Upper lobe of right lung (tissue), 1 donor: ENCODE results near the gene KRTAP9-7. TPM values are rescaled to one million over a fixed set of nuclear protein-coding genes. Genes with fewer than 3 reads are reported as not detected.
A peak's percentile ranks its signal among the peaks of the same experiment; 100 is the strongest.

ENCODE experiments used
- ATAC-seq: fragments of 200-7000 bp; cut with Tn5 transposase; one replicate; pipeline ENCODE4 v1.9.1; 2020; ENCODE audit warnings: mild to moderate bottlenecking, moderate library complexity
- DNase-seq: peaks from one replicate; pipeline ENCODE4 v3.0.0-alpha.2; 2020
- H3K27ac ChIP-seq: fragments of 200-600 bp; one replicate; pipeline ENCODE4 v1.8.0; 2022
- H3K27me3 ChIP-seq: fragments of 200-600 bp; one replicate; pipeline ENCODE4 v1.8.0; 2022; ENCODE audit warnings: mild to moderate bottlenecking
- H3K36me3 ChIP-seq: fragments of 200-600 bp; one replicate; pipeline ENCODE4 v1.8.0; 2022
- H3K4me1 ChIP-seq: fragments of 200-600 bp; one replicate; pipeline ENCODE4 v1.8.0; 2022
- H3K4me3 ChIP-seq: fragments of 200-600 bp; one replicate; pipeline ENCODE4 v1.8.0; 2022; ENCODE audit warnings: mild to moderate bottlenecking
- H3K9me3 ChIP-seq: fragments of 200-600 bp; one replicate; pipeline ENCODE4 v1.8.0; 2022
- intact Hi-C: fragments of 100-400 bp; cut with DNase I; formaldehyde crosslinking; loops from one replicate; pipeline ENCODE4 v1.11.0; 2022
- total RNA-seq: library from RNA; stranded (reverse); fragmentation: NEBNext Ultra II Directional; extraction: Animal tissue kit (Norgen Biotek cat#: 25700); gene quantifications from one replicate; pipeline ENCODE4 v1.2.1, GENCODE V29; 2021
- TF ChIP-seq, protein P1 (sequence below): fragments of 200-600 bp; IDR thresholded peaks from one replicate; pipeline ENCODE4 v1.8.0; 2022; ENCODE audit warnings: antibody characterized with exemption
- donor health status: DM: no; HTN: yes; CAD: no; lungs with severe emphysema.

KRTAP9-7 gene
- total RNA-seq, 1 donor from 2014 or later = not detected

DNA sequence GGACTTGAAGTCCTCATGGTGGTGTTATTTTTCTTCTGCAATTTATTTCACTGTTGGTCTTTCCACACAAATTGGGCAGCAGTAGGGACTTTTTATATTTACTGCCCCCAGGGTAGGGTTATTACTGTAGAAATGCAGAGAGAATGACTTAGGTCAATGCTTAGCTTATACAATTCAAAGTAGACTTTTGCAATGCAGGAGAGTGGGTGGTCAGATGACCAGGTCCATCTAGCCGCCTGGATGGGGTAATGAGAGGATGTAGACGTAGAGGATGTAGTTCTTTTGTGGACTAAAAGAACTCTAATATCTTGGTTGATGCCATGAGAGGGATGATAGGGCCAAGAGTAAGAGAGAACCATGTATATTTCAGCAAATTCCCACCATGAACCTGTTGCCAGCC lies 42.7 kb downstream of the KRTAP9-7 start:
- Histone ChIP-seq H3K27me3 (no peaks in the 10 kb centered on the region), H3K36me3 (no peaks in the 10 kb centered on the region), H3K27ac (no peak overlapping the region), H3K9me3 (no peaks in the 10 kb centered on the region), H3K4me1 (no peaks in the 10 kb centered on the region), H3K4me3 (no peak overlapping the region)
- ATAC-seq (no peak), DNase-seq (no peak)
- intact Hi-C loops = no loop called here
- TF ChIP-seq, protein P1, sequence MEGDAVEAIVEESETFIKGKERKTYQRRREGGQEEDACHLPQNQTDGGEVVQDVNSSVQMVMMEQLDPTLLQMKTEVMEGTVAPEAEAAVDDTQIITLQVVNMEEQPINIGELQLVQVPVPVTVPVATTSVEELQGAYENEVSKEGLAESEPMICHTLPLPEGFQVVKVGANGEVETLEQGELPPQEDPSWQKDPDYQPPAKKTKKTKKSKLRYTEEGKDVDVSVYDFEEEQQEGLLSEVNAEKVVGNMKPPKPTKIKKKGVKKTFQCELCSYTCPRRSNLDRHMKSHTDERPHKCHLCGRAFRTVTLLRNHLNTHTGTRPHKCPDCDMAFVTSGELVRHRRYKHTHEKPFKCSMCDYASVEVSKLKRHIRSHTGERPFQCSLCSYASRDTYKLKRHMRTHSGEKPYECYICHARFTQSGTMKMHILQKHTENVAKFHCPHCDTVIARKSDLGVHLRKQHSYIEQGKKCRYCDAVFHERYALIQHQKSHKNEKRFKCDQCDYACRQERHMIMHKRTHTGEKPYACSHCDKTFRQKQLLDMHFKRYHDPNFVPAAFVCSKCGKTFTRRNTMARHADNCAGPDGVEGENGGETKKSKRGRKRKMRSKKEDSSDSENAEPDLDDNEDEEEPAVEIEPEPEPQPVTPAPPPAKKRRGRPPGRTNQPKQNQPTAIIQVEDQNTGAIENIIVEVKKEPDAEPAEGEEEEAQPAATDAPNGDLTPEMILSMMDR = no peak

DNA sequence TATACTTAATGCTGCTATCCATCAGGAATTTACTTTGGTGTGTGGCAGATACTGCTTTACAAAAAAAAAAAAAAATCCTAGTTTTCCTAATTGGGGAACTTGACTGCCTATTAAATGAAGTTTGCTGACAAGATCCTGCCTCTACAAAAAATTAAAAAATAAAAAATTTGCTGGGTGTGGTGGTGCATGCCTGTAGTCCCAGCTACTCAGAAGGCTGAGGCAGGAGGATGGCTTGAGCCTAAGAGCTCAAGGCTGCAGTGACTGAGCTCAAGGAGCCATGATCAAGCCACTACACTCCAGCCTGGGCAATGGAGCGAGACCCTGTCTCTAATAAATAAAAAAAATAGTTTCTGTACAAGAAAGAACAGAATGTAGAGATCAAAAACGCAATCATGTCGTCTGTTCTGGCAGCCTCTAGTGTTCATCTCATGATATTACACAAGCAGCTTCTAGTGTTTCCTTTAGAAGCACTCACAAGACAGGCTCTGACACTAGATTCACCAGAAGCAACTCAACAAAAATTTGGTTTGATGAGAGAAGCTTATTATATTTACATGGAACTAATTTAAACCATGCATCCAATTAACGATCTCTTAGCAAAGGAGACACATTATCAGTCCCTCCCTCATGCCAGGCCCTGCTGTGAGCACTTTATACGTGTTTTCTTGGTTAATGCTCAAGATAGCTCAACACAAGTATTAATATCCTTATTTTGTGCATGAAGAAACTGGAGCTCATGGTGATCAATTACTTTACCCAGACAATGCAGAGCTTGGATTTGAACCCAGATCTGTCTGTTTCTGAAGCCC lies 46.8 kb downstream of the KRTAP9-7 start:
- intact Hi-C loops = no loop called here
- H3K4me3 ChIP-seq = no peak overlapping the region
- H3K9me3 ChIP-seq = no peaks in the 10 kb centered on the region
- TF ChIP-seq, protein P1 = peak; percentile 81
- no peak overlapping the region for H3K27ac ChIP-seq
- H3K4me1 ChIP-seq = no peaks in the 10 kb centered on the region
- DNase-seq = no peak
- ATAC-seq = peak; percentile 65
- H3K27me3 ChIP-seq = no peaks in the 10 kb centered on the region
- H3K36me3 ChIP-seq = no peaks in the 10 kb centered on the region

DNA sequence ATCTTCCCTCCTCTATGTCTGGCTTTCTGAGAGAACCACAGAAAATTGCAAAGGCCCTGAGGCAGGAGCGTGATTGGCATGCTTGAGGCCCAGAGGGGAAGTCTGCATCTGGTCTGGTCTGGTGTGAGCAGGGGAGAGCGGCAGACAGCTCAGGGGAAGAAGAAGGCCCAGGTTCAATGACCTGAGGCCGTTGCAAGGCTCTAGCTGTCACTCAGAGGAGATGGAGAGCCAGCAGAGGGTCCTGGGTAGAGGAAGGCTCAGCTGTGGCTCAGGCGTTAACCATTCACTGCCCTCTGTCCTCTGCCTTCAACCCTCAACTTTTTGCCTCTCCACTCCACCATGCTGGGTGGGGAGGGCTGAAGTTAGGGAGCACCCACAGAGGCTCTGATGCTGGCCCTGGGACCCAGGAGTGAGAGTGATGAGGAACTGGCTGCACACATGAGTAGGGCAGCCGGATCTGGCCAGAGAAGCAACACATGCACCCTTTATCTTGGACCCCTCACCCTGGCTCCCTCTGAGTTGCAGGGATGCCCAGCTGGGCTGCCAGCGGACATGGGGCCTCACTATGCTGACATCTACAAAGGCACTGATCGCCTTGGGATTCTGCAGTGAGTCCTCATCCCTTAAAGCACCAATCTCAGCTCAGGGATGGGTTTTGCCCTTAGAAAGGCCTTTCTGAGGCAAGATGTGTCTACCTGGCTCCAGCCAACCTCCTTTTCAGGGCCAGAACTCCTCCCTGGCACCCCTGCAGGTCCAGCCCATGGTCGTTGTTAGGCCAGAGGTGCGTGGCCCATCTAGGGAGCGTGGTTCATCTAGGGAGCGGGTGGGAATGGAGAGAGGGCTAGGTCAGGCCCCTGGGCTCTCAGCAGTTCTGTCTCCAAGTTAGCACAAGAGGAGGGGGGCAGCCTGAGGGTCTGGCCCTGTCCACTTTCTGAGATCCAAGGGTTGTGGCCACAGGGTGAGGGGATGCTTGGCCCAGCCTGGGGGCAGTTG lies 47.7 kb downstream of the KRTAP9-7 start:
- Histone ChIP-seq H3K27ac (no peak overlapping the region), H3K36me3 (no peaks in the 10 kb centered on the region), H3K27me3 (no peaks in the 10 kb centered on the region), H3K4me1 (no peaks in the 10 kb centered on the region), H3K4me3 (no peak overlapping the region), H3K9me3 (no peaks in the 10 kb centered on the region)
- ATAC-seq = no peak
- TF ChIP-seq, protein P1 = no peak
- intact Hi-C loops = no loop called here
- no peak for DNase-seq

DNA sequence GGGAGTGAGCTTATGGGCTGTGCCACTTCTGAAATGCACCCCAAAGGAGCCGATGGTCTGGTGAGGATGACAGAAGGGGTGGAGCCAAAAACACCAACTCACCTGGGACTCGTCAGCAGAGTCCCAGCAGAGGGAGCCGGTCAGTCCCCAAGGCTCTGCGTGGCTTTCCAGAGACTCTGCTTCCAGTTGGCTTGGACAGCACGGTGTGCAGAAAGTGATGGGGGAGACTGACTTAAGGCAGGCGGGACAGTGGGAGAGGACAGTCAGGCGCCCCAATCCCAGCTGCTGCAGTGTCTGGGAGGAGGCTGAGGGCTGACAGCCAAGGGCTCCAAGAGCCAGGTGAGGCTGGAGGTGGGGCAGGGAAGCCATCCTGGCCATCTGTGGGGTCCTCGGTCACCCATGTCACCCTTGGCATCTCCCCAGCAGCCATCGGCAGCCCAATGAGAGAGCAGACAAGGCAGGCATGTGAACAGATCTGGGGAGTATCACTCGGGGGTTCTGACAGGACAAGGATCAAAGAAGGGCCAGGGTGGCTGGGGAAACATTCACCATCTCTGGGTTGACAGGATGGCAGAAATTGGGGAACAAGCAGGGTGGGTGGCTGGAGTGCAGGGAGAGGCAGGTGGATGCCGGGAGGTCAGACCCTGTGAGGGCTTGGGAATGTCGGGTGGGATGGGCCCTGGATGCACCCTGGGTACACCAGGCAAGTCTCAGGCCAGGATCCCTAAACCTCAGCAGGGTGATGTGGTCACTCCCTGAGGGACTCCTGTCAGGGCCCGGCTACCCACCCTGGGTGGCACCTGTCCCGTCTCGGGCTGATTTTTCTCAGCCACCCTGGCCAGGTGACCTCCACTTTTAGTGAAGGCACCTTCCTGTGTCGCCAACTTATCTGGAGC lies 48.9 kb downstream of the KRTAP9-7 start:
- intact Hi-C loops = loop anchor here (5.0 kb wide), 1 partner anchor 417 kb away; no protein-coding TSS in a partner anchor
- ATAC-seq = peak; percentile 58
- H3K4me3 ChIP-seq = no peak overlapping the region
- no peaks in the 10 kb centered on the region for H3K9me3 ChIP-seq
- H3K36me3 ChIP-seq = no peaks in the 10 kb centered on the region
- no peak overlapping the region for H3K27ac ChIP-seq
- TF ChIP-seq, protein P1 = peak; percentile 14
- no peaks in the 10 kb centered on the region for H3K4me1 ChIP-seq
- H3K27me3 ChIP-seq = no peaks in the 10 kb centered on the region
- DNase-seq = no peak

DNA sequence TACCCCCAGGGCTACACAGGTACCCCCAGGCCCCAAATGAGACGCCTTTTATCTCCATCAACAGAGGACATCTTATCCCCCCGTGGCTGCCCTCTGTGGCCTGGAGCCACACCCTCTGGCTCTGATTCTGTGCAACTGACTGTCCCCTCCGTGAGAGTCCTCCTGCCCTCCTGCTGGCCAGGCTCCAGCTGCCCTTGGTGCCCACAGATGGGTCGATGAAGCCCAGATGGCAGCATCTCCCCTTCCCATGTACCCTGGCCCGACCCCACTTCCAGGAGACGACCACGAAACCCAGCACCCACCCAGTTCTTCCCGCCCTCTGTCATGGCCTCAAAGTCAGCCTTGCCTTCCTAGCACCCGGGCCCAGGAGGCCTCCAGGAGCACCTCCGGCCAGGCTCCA lies 49.6 kb downstream of the KRTAP9-7 start:
- TF ChIP-seq, protein P1 = no peak
- Histone ChIP-seq H3K4me3 (no peak overlapping the region), H3K27me3 (no peaks in the 10 kb centered on the region), H3K27ac (no peak overlapping the region), H3K4me1 (no peaks in the 10 kb centered on the region), H3K9me3 (no peaks in the 10 kb centered on the region), H3K36me3 (no peaks in the 10 kb centered on the region)
- intact Hi-C loops = loop anchor here (5.0 kb wide), 1 partner anchor 418 kb away; no protein-coding TSS in a partner anchor
- DNase-seq (no peak), ATAC-seq (no peak)
